Right renal cortex interstitium (tissue), 3 donors: Measurements from ENCODE around the gene PEDS1. TPM values are rescaled to one million over a fixed set of nuclear protein-coding genes. Genes with fewer than 3 reads are reported as not detected.
"Not testable (repeated sequence)": the region's sequence is repeated elsewhere in the genome, so short reads cannot be mapped to it uniquely, and the experiment has no call there.

ENCODE experiments used
- DNase-seq, 3 donors: peaks; one replicate each; pipeline ENCODE4 v3.0.0-alpha.2; 2013; ENCODE audit warnings: low read depth in 3 of 3, low spot score in 2 of 3
- polyA plus RNA-seq, 3 donors: library from polyadenylated mRNA; unstranded; fragments of 120-200 nt; gene quantifications; one replicate each; pipeline ENCODE4 v1.2.1, GENCODE V29; 2013; ENCODE audit not compliant: insufficient read length in 3 of 3

PEDS1 gene
- polyA plus RNA-seq, 3 donors, result 22.1 to 25.6 (median 24.6) TPM

DNA sequence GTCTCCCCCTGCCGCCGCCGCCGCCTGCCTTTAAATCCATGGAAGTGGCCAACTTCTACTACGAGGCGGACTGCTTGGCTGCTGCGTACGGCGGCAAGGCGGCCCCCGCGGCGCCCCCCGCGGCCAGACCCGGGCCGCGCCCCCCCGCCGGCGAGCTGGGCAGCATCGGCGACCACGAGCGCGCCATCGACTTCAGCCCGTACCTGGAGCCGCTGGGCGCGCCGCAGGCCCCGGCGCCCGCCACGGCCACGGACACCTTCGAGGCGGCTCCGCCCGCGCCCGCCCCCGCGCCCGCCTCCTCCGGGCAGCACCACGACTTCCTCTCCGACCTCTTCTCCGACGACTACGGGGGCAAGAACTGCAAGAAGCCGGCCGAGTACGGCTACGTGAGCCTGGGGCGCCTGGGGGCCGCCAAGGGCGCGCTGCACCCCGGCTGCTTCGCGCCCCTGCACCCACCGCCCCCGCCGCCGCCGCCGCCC is 37.6 kb upstream of the PEDS1 start:
- DNase-seq, result no peak

DNA sequence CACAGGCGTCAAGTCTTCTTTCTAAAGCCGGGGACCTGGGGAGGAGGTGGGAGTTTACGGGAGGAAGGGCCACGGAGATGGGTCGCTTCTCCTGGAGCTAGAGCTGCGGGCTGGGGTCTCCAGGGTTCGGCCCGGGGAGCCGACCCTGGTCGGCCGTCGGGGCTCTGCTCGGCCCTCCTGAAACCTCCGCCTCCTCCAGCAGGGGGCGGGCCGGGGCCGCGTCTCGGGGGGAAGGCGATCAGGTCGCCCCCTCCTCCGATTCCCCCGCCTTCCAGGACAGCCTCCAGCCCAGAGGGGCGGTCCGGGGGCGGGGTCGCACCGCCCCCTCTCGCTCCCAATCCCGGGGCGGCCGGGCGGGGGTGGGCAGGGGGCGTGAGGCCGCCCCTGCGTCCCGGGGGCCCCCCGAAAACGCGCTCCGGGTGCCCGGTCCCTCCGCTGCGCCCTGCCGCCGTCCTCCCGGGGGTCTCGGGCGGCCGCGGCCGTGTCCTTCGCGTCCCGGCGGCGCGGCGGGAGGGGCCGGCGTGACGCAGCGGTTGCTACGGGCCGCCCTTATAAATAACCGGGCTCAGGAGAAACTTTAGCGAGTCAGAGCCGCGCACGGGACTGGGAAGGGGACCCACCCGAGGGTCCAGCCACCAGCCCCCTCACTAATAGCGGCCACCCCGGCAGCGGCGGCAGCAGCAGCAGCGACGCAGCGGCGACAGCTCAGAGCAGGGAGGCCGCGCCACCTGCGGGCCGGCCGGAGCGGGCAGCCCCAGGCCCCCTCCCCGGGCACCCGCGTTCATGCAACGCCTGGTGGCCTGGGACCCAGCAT is 36.9 kb upstream of the PEDS1 start, which contains the start of gene CEBPB:
CEBPB (plus strand) TSS at position 580 of the 814 bp plus-strand sequence; CDS start at position 784, 204 bp downstream.
- peak; percentile 66 to 81 (median 78) for DNase-seq

DNA sequence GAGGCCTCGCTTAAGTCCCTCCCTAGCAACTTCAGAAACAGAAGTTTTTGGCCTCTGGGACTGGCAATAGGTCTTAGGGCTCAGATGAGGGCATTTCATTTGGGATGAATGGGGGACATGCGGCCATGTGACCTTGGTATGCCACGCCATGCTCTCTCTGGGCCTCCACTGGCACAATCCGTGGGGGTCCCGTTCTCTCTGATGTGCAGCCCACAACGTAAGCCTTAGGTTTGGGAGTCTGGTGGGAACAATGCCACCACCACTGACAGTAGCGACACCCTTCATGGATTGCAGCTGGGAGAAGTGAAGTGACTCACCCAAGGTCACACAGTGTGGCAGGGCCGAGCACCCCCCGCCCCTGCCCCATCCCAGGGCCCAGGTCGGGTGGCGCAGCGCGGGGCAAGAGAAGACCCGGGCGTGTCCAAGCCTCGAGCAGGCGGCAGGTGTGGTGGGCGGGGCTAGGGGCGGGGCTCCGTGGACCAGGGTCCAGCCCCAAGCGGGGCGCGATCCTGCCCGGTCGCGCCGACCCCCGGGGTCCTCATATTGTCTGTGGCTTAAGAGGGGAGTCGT is 36.2 kb upstream of the PEDS1 start:
- DNase-seq, result no peak

DNA sequence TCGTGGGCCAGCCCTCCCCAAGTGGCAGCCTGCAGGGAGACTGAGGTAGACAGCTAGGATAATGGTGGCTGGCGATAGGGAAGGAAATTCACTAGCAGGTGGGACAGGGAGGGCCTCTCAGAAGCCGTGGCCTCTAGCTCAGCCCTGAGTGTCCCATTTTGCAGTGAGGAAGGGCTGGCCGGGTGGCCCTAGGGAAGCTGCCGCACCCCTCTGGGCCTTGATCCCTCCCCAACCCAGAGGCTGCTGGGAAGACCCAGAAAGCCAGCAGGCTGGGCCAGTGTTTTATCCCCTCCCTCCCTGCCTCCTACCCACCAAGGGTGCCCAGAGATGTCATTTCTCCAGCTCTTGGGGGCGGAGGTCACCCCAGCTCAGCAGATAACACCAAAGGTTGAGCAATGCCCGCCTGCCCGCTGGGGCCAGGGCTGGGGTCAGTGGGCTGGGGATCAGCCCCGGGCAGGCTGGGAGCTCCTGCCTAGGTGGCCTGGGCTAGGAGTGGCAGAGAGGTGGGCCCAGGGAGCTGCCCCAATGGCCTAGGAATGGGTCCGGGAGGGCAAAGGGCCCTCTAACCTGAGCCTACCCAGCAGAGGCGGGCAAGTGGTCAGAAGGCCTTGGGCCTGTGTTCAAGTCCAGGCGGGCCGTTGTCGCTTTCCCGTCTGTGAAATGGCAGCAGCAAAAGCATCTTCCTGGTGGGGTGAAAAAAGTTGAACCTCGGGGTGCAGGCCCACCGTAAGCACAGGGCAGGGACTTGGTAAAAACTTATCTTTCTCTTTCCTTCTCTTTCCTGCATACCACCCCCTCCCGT is 35.6 kb upstream of the PEDS1 start:
- DNase-seq, result no peak

DNA sequence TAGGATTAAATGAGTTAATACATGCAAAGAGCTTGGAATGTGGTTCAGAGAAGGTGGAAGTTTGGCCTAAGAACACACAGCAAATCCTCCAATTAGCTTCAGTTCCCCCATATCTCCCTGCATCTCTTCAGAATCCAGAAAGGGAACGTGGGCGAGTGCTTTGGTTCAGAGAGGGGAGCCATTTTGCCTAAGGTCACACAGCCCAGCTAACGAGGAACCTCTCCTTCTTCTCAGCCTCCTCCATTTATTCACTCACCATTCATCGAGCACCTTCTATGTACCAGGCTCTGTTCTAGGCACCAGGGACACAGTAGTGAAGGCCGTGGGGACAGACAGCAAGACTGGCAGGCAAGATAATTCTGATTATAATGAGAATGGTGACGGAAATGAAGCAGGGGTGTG is 34.8 kb upstream of the PEDS1 start:
- no peak for DNase-seq

DNA sequence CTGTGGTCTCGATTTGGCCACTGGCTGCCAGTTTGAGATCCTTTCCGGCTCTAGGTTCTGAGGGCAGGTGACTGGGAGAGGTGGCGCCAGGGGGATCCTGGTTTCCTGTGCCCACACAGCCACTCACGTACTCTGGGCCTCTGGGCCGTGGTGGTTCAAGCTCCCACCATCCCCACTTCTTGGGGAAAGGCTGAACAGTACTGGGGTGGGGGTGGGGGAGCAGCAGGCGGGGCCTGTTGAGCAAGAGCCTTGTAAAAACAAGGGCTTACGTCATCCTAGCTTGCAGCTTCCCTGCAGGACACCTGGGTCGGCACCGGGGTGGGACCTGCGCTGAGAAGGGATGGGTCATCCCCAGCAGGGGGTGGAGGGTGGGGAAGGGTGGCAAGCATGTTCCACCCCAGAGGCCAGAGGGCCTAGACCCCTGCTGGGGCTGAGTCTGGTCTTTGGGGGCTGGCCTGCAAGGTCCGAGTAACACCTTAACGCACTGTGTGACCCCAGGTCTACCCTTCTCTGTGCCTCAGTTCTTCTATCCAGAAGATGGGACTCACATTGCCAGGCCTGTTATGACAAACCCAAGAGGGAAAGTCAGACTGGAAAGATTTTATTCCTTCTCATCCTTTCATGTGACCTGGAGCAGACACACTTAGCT is 34.0 kb upstream of the PEDS1 start:
- DNase-seq, result no peak

DNA sequence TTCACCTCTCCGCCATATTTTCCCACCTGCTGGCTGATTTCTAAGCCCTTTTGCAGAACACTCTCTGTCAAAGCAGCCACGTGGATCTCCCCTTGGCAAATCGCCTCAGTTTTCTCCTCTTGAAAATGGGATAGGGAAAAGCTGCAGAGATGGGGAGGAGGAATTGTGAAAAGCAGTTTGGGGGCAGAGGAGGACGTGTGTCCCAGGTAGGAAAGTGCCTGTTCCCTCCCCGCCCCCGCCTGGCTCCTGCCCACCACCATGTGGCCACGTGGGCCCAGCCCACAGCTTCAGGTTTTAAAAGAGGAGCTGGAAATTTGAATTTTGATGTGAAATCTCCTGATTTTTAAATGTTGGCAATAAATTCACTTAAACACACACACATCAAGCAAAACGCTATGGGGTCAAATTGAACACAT is 33.5 kb upstream of the PEDS1 start:
- DNase-seq, result no peak

DNA sequence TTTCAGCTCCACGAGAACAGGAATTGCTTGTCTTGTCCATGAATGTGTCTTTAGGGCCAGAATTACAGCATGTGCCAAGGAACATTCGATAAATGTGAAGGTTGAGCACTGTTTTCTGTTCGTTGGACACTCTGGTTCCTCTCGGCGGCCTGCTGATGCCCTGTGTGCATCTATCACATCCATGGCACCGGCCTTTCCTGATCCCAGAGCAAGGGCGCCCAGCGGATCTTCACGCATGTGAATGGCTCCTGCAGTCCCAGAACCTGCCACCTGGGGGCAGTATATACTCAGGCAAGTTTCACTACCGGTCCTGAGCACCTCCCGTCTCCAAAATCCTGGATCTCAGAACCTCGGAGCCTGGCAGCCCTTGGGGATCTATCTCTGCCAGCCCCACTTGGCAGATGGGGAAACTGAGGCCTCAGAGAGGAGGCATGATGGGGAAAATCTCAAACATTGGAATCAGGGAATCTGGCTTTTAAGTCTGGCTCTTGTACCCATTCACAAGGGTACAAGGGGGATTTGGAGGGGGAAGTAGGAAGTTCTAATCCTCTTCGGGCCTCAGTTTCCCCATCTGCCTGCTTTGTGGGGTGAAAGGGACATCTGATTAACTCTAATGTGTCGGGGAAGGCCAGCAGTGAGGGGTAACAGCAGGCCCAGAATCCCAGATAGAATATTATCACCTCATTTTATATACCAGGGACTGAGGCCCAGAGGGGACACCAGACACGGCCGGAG is 32.8 kb upstream of the PEDS1 start:
- DNase-seq, result peak in 1 of 3 donors; percentile 71

DNA sequence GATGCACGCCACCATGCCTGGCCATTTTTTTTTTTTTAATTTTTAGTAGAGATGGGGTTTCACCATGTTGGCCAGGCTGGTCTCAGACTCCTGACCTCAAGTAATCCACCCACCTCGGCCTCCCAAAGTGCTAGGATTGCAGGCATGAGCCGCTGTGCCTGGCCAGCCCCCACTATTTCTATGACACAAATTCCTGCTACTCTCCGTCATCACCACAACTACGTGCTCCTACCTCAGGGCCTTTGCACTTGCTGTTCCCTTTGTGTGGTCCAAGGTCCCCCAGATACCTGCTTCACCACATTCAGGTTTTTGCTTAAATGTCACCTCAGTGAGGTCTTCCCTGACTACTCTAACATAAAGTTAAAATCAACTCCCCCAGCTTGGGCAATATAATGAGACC is 31.9 kb upstream of the PEDS1 start:
- no peak for DNase-seq

DNA sequence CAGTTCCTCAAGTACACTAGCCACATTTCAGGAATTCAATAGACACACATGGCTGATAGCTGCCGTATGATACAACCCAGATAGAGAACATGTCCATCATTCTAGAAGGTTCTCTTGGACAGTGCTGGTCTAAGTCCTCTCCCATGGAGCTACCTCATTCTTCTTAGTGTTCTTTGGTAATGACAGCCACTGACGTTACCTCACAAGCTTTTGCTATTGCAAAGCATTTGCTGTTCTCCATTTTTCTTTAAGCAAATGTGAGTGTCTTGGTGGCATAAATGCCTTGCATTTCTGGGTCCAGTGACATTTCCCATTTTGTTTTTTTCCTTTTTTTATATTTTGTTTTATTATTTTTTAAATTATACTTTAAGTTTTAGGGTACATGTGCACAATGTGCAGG is 28.8 kb upstream of the PEDS1 start:
- no peak for DNase-seq

DNA sequence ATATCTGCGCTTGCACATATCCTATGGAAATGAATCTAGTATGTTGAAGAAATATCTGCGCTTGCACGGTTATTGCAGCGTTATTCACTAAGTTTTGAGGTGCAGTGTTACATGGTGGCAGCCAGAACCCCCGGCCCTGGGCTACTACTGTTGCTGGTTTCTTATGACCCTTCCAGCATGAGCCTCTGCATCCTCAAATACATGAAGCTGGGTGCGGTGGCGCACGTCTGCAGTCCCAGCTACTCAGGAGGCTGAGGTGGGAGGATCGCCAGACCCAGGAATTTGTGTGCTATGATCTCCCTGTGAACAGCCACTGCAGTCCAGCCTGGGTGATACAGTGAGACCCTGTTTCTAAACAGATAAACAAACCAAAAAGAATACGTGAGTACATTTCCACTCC is 27.8 kb upstream of the PEDS1 start:
- DNase-seq, result no peak

DNA sequence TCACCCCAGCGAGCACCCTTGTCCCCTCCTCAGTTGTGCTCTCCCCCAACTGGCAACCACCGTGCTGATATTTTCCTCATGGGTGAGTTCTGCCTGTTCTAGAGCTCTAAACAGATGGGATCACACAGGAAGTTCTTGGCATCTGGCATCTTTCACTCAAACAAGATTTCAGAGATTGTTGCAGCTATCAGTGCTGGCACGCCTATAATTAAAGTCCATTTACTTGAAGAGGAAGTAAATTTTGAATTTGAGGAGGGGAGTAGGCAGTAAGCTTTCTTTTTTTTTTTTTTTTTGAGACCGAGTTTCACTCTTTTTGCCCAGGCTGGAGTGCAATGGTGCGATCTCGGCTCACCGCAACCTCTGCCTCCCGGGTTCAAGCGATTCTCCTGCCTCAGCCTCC is 25.1 kb upstream of the PEDS1 start:
- DNase-seq, result not testable (repeated sequence)

DNA sequence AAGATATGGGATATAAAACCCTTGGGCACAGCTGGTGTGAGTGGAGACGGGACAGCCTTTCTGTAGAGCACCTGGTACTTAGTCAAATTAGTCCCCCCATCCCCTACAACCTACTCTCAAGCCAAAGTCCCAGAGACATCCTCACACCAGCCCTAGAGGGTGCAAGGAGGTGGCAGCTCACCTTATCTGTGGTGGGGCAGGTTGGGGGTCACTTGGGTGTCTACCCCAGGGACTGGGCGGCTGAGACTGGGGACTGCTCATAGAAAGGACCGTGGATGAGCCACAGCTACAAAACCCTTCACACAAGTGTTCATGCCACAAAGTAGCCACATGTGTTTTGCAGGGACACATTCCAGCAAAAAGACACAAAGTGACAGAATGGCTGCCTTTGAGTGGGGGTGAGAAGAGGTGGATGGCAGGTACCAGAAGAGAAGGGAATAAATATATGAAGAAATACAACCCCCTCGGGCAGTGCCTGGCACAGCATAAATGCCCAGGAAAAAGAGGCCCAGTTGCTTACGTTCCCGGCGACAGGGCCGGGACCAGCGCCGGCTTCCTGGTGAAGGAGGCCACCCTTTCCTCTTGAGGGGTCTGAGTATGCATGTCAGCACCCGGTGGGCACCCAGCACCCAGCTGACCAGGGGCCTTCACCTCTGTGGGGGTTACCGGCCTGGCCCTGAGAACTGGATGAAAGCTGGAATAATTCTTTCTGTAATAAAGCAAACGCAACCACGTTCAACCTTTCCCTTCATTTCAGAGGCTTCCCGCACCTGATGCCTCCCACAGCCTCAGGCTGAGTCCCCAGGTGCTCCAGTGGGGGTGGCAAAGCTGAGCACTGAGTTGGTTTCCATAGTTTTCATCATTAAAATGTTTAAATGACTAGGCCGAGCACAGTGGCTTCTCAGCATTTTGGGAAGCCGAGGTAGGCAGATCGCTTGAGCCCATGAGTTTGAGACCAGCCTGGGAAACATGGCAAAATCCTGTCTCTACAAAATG is 22.7 kb upstream of the PEDS1 start:
- no peak for DNase-seq

DNA sequence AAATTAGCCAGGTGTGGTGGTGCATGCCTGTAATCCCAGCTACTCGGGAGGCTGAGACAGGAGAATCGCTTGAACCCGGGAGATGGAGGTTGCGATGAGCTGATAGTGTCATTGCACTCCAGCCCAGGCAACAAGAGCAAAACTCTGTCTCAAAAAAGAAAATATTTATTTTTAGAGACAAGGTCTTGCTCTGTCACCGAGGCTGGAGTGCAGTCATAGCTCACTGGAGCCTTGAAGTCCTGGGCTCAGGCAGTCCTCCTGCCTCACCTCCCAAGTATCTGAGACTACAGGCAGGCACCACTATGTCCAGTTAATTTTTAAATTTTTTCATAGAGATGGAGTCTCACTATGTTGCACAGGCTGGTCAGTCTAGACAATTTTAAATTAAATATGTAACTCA is 20.9 kb upstream of the PEDS1 start:
- no peak for DNase-seq

DNA sequence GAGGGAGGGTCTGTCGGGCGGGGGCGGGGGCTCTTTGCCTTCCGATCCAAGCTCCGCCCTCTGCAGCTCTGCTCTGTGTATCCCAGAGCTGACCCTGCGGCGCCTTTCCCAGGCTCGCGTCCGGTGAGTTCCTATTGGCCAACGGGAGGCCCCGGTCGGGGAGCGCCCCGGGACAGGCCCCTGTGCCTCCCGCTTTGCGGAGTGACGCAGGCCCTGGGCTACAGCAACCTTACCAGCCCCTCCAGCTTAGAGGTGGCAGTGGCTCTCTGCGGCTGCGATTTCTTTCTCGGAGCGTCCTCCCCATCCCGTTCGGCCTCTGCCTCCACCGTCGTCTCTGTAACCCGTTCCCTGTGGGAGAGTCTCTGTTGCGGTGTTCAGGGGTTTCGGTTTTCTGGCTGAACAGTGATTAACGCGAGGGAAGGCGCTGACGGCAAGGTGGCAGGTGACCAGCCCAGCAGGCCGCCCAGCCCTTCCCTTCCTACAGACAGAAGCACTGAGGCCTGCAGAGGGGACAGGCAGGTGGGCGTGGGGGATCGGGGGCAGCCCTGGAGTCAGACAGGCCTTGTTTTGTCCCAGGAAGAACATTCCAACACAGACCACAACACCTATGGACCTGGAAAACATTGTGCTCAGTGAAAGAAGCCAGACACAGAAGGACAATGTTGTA is 19.0 kb upstream of the PEDS1 start:
- DNase-seq, result no peak

DNA sequence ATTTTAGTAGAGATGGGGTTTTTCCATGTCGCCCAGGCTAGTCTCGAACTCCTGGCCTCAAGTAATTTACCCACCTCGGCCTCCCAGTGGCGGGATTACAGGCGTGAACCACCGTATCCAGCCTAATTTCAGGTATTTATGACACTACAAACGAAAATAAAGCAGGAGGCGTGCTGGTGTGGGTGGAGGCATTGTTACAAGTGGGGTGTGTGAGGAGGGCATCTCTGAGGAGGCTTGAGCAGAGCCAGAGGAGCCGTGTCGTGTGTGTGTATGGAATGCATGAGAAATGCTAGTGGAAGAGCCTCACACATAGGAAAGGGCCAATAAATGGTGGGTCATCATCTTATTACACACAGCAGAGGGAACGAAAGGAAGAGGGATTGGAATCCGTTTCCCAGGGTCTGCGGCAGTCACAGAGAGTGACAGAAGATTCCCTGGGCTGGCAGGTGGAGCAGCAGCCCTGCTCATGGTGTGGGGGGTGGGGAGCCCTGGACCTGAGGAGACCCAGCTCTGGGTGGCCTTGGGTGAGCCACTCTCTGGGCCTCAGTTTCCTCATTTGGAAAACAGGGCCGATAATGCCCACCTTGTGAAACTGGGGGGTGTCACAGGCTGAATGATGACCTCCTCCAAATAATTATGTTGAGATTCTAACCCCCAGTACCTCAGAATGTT is 17.2 kb upstream of the PEDS1 start:
- DNase-seq, result no peak

DNA sequence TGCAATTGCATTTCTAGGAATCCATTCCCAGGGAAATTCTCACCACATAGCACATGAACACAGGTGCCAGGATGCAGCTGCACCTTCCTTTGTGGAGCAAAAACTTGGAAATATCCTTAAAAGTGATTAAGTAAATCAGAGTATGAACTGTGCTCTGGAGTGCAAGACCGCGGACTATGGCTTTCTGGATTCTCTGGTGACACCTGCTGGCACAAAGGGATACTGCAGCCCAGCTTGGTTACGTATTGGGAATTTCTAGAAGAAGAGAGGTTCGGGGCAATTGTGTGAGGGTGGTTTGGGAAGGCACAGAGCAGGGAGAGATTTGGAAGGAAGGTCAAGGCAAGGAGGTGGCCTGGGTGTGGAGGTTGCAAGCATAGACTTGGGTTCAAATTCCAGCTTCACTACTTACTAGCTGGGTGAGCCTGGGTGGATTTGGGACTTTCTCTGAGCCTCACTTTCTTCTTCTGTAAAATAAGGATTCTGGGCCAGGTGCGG is 15.9 kb upstream of the PEDS1 start:
- DNase-seq, result no peak
